ENCODE results near the gene OLIG2.

OLIG2 gene

DNA sequence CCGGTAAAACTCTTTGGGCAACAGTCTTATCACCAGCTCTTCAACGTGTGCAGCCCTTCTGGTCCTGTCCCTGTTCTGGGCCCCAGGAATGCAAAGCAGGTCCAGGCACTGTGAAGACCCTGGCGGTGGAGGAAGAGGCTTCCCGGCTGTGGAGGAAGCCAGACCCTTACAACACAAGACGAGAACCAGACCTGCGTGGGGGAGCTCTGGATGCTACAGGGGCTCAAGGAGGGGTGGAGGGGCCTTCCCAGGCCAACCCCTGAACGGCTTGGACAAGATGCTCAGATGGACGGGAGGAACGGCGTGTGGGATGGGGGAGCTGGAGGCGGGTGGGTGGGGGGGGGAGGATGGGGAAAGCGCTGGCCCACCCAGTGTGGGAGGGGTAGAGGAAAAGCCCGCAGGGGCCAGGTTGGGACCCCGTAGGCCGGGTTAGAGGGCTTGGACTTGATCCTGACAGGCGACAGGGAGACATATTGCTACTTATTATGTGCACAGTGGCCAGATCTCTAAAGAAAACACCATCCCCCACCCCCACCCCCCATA is 5.1 kb upstream of the OLIG2 start:
- DNase-seq, result peak; percentile 38

DNA sequence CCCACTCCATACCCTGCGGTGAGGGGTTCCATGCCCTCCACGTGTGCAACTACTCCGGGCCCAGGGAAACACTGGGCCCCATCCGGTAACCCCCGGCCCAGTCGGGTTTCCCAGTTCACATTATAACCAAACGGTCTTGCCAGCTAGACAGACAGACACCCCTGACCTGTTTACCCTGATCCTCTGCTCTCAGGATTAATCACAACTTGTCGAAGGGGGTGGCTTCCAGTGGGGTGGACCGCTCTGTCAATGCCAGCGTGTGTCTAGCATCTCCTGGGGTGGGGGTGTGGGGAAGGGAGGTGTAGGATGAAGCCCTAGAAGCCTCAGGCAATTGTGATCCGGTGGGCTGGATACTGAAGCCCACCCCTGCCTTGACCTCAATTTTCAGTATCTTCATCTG is 4.6 kb upstream of the OLIG2 start:
- DNase-seq, result no peak

DNA sequence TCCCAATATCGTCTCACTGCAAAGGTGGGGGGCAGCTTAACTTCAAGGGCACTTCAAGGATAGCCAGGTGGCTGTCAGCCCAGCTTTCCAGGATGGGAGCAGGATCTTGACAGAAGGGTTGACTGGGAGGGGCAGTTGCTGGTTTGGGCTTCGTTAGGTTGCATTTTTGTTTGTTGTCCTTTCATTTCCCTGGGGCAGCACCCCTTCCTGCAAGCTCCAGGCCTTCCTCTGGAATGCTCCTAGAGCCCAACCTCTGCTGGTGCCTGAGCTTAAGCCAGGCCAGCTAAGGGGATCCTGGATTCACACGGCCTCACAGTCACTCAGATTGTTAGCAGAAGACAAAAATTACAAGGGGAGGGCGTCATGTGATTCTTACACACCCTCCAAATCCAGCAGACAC is 4.1 kb upstream of the OLIG2 start:
- DNase-seq, result no peak

GRCh38 chr21:33022489-33022827 is 3.3 kb upstream of the OLIG2 start:
- no peak for DNase-seq

GRCh38 chr21:33022828-33023573 is 2.7 kb upstream of the OLIG2 start:
- DNase-seq, result no peak

DNA sequence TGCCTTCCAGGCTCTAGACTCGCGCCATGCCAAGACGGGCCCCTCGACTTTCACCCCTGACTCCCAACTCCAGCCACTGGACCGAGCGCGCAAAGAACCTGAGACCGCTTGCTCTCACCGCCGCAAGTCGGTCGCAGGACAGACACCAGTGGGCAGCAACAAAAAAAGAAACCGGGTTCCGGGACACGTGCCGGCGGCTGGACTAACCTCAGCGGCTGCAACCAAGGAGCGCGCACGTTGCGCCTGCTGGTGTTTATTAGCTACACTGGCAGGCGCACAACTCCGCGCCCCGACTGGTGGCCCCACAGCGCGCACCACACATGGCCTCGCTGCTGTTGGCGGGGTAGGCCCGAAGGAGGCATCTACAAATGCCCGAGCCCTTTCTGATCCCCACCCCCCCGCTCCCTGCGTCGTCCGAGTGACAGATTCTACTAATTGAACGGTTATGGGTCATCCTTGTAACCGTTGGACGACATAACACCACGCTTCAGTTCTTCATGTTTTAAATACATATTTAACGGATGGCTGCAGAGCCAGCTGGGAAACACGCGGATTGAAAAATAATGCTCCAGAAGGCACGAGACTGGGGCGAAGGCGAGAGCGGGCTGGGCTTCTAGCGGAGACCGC is 2.0 kb upstream of the OLIG2 start:
- no peak for DNase-seq

- DNase-seq, result no peak
These were observed 1.3 kb upstream of the OLIG2 start for GRCh38 chr21:33024201-33025103.

DNA sequence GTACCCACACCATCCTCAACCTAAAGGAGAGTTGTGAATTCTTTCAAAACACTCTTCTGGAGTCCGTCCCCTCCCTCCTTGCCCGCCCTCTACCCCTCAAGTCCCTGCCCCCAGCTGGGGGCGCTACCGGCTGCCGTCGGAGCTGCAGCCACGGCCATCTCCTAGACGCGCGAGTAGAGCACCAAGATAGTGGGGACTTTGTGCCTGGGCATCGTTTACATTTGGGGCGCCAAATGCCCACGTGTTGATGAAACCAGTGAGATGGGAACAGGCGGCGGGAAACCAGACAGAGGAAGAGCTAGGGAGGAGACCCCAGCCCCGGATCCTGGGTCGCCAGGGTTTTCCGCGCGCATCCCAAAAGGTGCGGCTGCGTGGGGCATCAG is 638 bp upstream of the OLIG2 start:
- DNase-seq, result peak; percentile 16

DNA sequence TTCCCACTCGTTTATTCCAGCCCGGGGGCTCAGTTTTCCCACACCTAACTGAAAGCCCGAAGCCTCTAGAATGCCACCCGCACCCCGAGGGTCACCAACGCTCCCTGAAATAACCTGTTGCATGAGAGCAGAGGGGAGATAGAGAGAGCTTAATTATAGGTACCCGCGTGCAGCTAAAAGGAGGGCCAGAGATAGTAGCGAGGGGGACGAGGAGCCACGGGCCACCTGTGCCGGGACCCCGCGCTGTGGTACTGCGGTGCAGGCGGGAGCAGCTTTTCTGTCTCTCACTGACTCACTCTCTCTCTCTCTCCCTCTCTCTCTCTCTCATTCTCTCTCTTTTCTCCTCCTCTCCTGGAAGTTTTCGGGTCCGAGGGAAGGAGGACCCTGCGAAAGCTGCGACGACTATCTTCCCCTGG is 716 bp downstream of the OLIG2 start:
- DNase-seq, result no peak

DNA sequence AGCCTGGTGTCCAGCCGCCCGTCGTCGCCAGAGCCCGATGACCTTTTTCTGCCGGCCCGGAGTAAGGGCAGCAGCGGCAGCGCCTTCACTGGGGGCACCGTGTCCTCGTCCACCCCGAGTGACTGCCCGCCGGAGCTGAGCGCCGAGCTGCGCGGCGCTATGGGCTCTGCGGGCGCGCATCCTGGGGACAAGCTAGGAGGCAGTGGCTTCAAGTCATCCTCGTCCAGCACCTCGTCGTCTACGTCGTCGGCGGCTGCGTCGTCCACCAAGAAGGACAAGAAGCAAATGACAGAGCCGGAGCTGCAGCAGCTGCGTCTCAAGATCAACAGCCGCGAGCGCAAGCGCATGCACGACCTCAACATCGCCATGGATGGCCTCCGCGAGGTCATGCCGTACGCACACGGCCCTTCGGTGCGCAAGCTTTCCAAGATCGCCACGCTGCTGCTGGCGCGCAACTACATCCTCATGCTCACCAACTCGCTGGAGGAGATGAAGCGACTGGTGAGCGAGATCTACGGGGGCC is 1.2 kb downstream of the OLIG2 start:
- no peak for DNase-seq

- DNase-seq, result no peak
These were observed 1.9 kb downstream of the OLIG2 start for GRCh38 chr21:33027401-33028286.

GRCh38 chr21:33028287-33028670 is 2.5 kb downstream of the OLIG2 start:
- no peak for DNase-seq

- no peak for DNase-seq
These were observed 3.1 kb downstream of the OLIG2 start for GRCh38 chr21:33028773-33029384.

- no peak for DNase-seq
These were observed 3.7 kb downstream of the OLIG2 start for GRCh38 chr21:33029385-33029921.

DNA sequence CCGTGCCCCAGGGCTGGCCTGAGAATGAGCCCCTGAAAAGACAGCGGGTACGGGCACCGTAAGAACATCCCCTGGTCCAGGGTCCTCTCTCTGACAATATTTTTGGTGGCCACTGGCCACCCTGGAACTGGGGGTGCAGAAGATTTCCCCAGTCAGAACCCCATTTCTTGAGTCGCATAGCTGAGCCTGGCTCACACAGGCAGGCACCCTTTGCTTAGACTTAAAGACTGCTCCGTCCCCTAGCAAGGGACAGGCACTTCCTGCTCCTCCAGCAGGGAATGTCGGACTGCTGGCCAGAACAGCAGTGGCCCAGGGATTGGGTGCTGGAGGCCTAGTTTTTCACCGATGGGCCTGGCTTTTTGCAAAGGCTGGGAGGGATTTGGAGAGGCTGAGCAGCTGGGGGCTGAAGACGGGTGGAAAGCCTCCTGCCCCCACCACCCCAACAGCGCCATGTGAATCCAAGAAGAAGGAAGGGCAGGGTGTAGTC is 4.3 kb downstream of the OLIG2 start:
- no peak for DNase-seq

DNA sequence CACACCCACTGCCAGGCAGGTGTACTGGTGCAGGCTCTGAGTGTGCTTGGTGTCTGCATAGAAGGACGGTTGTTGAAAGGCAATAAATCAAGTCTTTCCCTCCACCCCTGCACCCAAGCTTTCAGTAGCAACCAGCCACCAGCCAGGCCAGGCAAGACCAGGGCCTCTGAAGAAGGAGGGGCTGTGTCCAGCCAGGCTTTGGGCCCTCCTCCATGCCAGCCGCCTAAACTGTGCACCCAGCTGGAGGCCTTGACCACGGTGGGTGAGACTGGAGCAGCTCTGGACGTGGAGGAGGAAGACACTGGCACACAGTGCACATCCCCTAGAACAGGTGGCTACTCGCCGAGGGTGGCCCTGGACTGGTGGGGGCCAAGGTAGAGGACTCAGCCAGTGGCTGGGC is 4.9 kb downstream of the OLIG2 start:
- DNase-seq, result no peak

DNA sequence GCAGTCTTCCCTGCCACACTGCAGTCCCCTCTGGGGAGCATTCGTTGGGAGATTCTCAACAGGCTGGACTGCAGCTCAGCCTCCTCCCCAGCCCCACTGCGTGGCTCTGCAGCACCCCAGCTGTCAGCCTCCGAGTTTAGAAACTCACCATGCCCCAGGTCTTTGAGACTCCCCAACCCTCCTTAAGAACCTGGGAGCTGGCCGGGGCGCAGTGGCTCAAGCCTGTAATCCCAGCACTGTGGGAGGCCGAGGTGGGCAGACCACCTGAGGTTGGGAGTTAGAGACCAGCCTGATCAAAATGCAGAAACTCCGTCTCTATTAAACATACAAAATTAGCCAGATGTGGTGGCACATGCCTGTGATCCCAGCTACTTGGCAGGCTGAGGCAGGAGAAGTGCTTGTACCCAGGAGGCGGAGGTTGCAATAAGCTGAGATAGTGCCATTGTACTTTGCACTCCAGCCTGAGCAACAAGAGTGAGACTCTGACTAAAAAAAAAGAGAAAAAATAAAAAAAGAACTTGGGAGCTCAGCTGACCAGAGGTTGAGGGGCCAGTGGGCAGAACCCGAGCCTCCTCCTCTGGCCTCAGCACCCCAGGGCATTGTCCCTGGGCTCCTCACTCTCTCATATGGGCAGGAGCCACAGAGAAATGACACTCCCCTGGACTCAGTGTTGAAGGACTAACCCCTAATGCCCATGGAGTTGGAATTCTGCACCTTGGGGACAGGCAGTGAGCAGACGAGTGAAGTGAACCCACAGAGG is 5.6 kb downstream of the OLIG2 start:
- DNase-seq, result no peak

DNA sequence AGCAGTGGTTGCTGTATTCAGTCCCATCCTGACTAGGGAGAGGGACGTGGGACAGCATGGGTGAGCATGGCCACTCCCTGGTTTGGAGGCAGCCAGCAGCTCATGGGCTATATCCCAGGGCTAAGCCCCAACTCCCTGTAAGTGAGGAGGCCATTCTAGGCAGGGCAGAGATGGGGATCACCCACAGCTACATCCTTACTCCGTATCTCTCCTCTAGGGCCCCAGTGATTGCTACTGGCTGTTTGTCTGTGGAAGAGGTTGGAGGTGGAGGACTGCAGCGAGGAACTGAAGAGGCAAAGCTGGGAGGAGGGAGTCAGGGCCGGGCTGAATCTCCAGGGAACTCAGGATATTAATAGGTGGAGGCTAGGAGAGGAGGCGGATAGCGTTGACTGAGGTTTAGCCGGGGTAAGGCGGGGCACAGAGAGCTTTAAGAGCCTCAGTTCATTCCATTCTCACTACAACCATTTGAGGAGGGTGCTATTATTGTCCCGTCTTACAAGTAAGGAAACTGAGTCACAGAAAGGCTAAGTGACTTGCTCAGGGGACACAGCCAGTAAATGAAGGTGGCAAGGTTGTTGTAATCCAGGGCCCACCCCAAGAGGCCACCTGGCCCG is 6.8 kb downstream of the OLIG2 start:
- DNase-seq, result no peak

DNA sequence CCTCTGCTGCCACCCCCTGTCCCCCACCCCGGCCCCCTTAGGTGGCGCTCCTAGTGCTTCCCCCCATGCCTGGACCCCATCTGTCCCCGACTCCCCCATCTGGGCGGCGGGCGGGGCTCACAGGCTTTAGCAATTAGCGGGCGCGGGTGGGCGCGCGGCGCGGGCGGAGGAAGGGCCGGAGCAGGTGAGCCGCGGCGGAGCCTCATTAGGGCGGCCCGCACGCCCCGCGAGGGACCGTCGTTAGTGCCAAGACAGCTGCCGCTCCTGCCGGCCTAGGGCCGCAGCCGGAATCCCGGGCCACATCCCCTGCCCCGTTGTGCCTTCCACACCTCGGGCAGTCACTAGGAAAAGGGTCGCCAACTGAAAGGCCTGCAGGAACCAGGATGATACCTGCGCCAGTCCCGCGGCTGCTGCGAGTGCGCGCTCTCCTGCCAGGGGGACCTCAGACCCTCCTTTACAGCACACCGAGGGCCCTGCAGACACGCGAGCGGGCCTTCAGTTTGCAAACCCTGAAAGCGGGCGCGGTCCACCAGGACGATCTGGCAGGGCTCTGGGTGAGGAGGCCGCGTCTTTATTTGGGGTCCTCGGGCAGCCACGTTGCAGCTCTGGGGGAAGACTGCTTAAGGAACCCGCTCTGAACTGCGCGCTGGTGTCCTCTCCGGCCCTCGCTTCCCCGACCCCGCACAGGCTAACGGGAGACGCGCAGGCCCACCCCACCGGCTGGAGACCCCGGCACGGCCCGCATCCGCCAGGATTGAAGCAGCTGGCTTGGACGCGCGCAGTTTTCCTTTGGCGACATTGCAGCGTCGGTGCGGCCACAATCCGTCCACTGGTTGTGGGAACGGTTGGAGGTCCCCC is 7.6 kb downstream of the OLIG2 start:
- DNase-seq, result no peak
